ENCODE measurements around the gene SLK.

SLK gene

GRCh38 chr10:104054430-104054829 lies 87.5 kb downstream of the SLK start:
- DNase-seq (ENCODE audit: low spot score) = no peak

- DNase-seq (ENCODE audit: low spot score) = no peak
These were observed 89.8 kb downstream of the SLK start for GRCh38 chr10:104056619-104057273.

DNA sequence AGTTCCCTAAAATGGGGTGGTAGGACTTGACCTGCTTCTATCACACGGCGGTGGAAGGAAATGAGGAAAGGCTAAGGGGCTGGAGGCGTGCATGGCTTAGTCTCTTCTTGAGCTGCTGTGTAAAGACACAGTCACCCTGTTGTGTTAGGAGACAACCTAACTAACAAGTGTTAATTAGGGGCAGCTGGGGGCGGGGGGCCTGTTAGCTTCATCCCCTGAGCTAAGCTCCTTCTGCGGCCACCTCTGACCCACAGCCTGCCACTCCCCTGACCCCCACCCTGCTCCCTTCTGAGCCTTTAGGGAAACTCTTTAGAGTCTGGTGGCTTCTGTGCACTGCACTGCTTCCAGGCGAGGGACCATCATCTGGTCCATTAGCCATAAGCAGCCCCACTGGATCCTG lies 90.8 kb downstream of the SLK start:
- no peak for DNase-seq (ENCODE audit: low spot score)

DNA sequence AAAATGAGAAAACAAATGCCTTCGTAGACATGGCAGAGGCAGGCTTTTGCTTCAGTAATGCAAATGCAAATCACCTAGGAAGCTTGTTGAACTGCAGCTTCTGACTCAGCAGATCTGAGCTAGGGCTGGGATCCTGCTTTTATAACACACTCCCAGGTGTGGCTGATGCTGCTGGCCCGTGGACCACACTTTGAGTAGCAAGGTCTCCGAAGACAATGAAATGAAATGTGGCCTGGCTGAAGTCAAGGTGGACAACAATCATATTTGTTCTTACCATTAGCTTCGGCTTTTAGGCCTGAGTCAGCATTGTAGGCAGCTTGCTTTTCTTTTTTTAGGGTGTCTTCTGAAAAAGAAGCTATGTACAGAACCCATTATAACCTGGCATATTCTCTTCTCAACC lies 92.4 kb downstream of the SLK start:
- no peak for DNase-seq (ENCODE audit: low spot score)

GRCh38 chr10:104061196-104061595 lies 94.3 kb downstream of the SLK start:
- no peak for DNase-seq (ENCODE audit: low spot score)

DNA sequence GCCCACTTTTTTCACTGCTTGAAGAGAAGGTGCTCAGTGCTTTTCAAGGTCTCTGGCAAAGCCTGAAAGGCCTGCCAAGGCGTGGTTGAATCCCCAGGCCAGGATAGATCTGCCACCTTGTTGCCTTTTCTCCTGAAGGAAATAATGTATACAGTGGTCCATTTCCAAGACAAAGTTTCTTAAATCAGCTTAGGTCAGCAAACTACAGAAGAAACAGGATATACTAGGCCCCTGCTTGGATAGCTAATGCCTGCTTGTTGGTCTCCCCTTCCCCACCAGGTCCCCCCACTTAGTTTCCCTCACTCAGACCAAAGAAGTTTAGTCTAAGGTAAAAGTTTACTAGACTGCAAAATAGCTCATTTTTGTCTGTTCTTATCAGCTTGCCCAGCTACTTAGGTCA lies 98.8 kb downstream of the SLK start:
- no peak for DNase-seq (ENCODE audit: low spot score)

DNA sequence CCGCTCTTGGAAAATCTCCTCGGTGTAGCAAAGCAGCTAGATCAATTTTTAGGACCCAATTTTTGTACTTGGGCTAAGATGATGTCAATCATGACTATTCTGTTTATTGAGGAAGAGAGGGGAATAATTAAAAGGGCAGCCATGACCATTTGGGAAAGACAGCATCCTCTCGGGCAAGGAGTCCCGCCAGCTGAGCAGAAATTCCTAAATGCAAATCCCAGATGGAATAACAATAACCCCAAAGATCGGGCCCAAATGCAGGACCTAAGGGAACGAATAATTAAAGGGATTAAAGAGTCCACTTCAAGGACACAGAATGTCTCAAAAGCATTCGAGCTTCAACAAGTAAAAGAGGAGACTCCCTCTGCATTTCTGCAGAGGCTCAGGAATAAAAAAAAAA lies 100.0 kb downstream of the SLK start:
- no peak for DNase-seq (ENCODE audit: low spot score)

DNA sequence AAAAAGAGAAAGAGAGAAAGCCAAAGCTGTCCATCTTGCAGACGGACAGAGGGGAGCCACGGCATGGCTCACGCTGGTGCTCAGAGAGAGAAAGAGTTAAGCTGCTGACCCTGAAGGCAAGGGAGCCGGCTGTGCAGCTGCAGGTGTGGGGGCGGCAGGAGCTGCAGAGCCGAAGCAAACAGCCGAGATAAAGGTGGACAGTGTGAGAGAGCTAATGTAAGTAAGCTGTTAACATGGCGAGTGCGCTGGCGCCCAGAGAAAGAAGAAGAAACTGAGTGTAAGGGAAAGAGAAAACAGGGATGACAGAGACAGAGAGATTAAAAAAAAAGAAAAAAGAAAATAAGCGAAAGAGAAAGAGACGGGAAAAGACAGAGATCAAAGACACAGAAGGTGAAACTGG lies 100.6 kb downstream of the SLK start:
- no peak for DNase-seq (ENCODE audit: low spot score)

DNA sequence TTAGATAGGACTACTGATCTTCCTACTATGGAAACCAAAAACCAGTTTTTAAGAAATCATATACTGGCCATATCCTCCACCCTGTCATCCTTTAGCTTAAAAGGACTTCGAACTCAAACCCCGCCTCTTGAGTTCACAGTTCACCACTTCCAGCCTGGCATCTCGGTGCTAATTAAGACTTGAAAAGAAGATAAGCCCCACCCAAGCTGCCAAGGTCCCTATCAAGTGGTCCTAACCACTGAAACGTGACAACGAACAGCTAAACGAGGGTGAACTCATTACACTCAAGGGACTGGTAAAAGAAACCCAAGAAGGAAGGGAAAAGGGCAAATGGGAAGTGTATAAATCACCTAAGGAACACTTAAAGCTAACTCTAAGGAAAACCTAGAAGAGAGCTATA lies 102.7 kb downstream of the SLK start:
- DNase-seq (ENCODE audit: low spot score) = no peak

DNA sequence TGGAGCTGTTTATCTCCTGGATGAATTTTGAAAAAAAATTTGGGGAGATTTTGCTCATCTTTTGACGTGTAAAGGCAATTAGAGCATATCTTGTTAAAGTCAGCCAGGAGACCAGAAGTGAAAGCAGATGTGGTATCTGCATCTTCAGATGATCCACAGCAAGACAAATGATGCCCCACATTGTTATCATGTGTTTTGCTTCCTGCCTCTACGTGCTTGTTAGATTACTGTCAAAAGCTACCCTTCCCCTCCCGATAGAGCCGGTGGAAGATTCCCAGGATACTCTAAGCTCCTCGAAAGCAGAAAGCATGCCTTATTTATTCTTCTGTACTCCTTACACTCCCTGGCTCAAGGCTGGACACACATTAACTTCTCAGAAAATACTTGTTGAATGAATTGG lies 105.8 kb downstream of the SLK start:
- DNase-seq (ENCODE audit: low spot score) = no peak

GRCh38 chr10:104074505-104074904 lies 107.6 kb downstream of the SLK start:
- DNase-seq (ENCODE audit: low spot score) = no peak

GRCh38 chr10:104076743-104077160 lies 109.8 kb downstream of the SLK start:
- DNase-seq (ENCODE audit: low spot score) = no peak

GRCh38 chr10:104077247-104077646 lies 110.3 kb downstream of the SLK start:
- DNase-seq (ENCODE audit: low spot score) = no peak

- DNase-seq (ENCODE audit: low spot score) = no peak
These were observed 110.8 kb downstream of the SLK start for GRCh38 chr10:104077663-104078151.
